ENCODE measurements around the gene MSI2.

Gene MSI2

DNA sequence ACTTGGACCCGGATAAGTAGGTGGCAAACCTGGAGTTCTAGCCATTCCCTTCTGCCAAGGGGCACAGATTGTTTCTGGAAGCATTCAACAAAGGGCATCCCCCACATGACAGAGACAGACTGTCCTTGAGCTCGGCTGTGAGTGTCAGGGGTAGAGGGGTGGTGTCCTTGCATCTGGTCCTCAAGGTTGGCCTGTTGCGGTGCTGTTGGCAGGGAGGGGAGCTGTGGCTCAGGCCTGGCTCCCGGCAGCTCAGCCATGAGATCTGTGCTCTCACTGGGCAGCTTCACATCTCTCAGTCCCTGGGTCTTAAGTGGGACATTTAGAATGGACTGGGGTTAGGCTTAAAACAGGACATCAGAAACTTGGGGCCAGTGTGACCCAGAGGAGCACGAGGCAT, 468.4 kb downstream of the MSI2 start:
- Histone ChIP-seq H3K27me3 (ENCODE audit: insufficient read depth, insufficient read length) (peaks cover 4% of the 10 kb centered on the region), H3K36me3 (ENCODE audit: insufficient read depth, insufficient read length, low read length) (no peaks in the 10 kb centered on the region), H3K9me3 (ENCODE audit: insufficient read depth, low read length) (no peaks in the 10 kb centered on the region), H3K4me3 (ENCODE audit: insufficient read length, low read depth) (no peak overlapping the region), H3K4me1 (ENCODE audit: insufficient read depth, insufficient read length) (peaks cover 13% of the 10 kb centered on the region), H3K9ac (ENCODE audit: insufficient read length, low read depth) (no peak overlapping the region)
- no peak for TF ChIP-seq ZNF274 (IDR thresholded peaks at IDR 0.05; ENCODE audit: low read depth, low read length)
- TF ChIP-seq YY1 (IDR thresholded peaks at IDR 0.05; ENCODE audit: insufficient read depth, insufficient read length): no peak
- TF ChIP-seq SUZ12 (IDR thresholded peaks at IDR 0.05; ENCODE audit: extremely low read depth, insufficient read depth, insufficient read length): no peak
- no peak for DNase-seq (ENCODE audit: low read depth, low spot score)

DNA sequence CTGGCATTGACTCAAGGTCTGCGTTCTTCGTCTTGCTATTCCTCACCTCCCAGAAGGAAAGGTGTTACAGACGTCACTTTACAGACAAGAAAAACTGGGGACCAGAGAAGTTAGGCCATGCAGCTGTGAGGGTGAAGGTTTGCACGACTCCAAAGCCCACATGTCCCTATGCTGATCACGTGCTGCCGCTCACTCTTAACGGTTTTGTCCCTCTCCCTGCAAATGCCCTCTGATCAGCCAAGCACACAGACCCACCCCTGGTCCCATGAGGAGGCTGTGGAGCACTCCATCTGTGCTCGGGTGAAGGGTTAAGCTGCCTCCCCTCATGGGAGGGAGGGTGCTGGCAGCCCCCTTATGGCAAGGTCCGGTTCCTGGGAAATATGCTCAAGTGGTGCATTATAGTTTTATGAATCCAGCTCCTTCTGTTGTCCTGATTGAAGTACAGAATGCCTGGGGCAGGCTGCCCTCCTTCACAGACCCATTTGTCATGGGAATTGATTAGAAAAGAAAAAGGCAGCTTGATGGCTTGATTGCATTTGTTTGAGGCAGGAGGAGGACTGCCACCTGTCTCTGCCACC, 470.0 kb downstream of the MSI2 start:
- no peak for DNase-seq (ENCODE audit: low read depth, low spot score)
- H3K36me3 ChIP-seq (ENCODE audit: insufficient read depth, insufficient read length, low read length): no peaks in the 10 kb centered on the region
- peaks cover 4% of the 10 kb centered on the region for H3K27me3 ChIP-seq (ENCODE audit: insufficient read depth, insufficient read length)
- H3K9ac ChIP-seq (ENCODE audit: insufficient read length, low read depth): no peak overlapping the region
- no peak overlapping the region for H3K4me3 ChIP-seq (ENCODE audit: insufficient read length, low read depth)
- H3K4me1 ChIP-seq (ENCODE audit: insufficient read depth, insufficient read length): peaks cover 13% of the 10 kb centered on the region
- TF ChIP-seq SUZ12 (IDR thresholded peaks at IDR 0.05; ENCODE audit: extremely low read depth, insufficient read depth, insufficient read length) (no peak), ZNF274 (IDR thresholded peaks at IDR 0.05; ENCODE audit: low read depth, low read length) (no peak), YY1 (IDR thresholded peaks at IDR 0.05; ENCODE audit: insufficient read depth, insufficient read length) (no peak)
- H3K9me3 ChIP-seq (ENCODE audit: insufficient read depth, low read length): no peaks in the 10 kb centered on the region

DNA sequence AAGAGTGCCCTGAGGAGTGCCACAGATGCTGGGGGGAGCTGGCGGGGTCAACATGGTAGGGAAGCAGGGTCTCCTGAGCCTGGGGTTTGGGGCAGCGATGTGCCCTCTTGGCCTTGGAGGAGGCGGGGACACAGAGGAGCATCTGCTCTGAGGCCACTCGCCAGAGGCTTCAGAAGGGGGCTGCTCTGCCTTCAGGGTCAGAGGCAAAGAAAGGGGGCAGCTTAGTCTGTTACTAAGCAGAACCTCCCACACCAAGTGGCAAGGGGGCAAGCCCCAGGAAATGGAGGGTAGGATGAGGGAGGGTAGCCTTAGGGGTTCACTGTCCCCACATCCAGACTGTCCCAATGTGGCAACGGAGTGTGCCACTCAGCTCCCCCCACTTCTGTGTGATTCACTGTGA, 470.5 kb downstream of the MSI2 start:
- peaks cover 13% of the 10 kb centered on the region for H3K4me1 ChIP-seq (ENCODE audit: insufficient read depth, insufficient read length)
- H3K9ac ChIP-seq (ENCODE audit: insufficient read length, low read depth): no peak overlapping the region
- no peaks in the 10 kb centered on the region for H3K9me3 ChIP-seq (ENCODE audit: insufficient read depth, low read length)
- H3K36me3 ChIP-seq (ENCODE audit: insufficient read depth, insufficient read length, low read length): no peaks in the 10 kb centered on the region
- H3K4me3 ChIP-seq (ENCODE audit: insufficient read length, low read depth): no peak overlapping the region
- peaks cover 4% of the 10 kb centered on the region for H3K27me3 ChIP-seq (ENCODE audit: insufficient read depth, insufficient read length)
- no peak for TF ChIP-seq ZNF274 (IDR thresholded peaks at IDR 0.05; ENCODE audit: low read depth, low read length)
- no peak for TF ChIP-seq SUZ12 (IDR thresholded peaks at IDR 0.05; ENCODE audit: extremely low read depth, insufficient read depth, insufficient read length)
- TF ChIP-seq YY1 (IDR thresholded peaks at IDR 0.05; ENCODE audit: insufficient read depth, insufficient read length): no peak
- DNase-seq (ENCODE audit: low read depth, low spot score): no peak

DNA sequence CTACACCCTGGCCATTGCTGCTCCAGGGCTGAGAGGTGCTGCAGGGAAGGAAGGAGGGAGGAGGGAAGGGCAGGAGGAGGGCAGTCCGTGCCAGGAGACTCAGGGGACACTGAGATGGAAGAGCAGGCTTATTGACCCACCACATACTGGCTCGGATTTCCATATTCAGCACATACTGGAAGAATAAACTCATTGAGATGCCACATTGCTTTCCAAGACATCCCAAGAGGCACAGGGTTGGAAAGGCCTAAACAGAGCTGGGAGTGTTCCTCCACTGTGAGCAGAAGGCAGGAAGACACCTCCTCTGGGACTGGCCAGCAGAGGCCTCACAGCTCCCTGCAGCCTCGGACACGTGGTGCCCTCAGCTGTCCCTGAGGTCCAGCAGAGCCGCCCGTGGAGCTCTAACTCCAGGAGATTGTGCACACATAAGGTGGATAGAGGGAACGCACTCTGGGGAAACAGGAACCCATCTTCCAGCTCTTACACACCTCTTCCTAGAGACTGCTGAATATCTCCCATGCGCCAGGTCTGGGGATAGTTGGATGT, 471.4 kb downstream of the MSI2 start:
- TF ChIP-seq SUZ12 (IDR thresholded peaks at IDR 0.05; ENCODE audit: extremely low read depth, insufficient read depth, insufficient read length): no peak
- TF ChIP-seq YY1 (IDR thresholded peaks at IDR 0.05; ENCODE audit: insufficient read depth, insufficient read length): no peak
- TF ChIP-seq ZNF274 (IDR thresholded peaks at IDR 0.05; ENCODE audit: low read depth, low read length): no peak
- no peaks in the 10 kb centered on the region for H3K9me3 ChIP-seq (ENCODE audit: insufficient read depth, low read length)

DNA sequence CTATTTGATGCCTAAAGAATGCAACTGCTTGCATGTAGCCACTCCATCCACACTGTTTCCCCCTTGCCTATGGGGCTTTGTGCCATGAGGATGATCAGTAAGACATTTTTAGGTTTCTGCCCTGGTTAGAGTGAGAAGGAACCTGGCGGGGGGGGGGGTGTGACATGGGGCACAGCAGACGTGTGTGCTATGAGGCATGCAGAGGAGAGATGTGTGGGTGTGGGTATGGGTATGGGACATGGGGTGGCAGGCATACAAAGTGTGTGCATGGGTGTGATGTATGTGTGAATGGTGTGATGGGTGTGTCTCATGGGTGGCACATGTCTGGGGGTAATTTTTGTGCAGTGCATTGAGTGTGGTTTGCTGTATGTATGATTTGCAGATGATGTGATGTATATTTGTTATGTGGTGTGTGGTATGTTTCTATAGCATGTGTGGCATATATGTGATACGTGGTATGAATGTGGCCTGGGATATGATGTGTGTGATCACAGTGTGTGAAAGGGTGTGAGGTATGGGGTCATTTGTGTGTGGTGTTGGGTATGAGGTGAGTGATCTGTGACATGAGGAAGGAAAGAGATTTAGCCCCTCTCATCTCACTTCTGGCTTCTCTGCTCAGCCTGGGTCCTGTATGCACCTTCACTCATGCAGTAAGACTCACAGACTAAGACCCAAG, 473.8 kb downstream of the MSI2 start:
- Histone ChIP-seq H3K4me3 (ENCODE audit: insufficient read length, low read depth) (no peak overlapping the region), H3K9me3 (ENCODE audit: insufficient read depth, low read length) (no peaks in the 10 kb centered on the region), H3K27me3 (ENCODE audit: insufficient read depth, insufficient read length) (no peaks in the 10 kb centered on the region), H3K4me1 (ENCODE audit: insufficient read depth, insufficient read length) (no peaks in the 10 kb centered on the region), H3K9ac (ENCODE audit: insufficient read length, low read depth) (no peak overlapping the region), H3K36me3 (ENCODE audit: insufficient read depth, insufficient read length, low read length) (no peaks in the 10 kb centered on the region)
- no peak for DNase-seq (ENCODE audit: low read depth, low spot score)
- TF ChIP-seq ZNF274 (IDR thresholded peaks at IDR 0.05; ENCODE audit: low read depth, low read length) (no peak), SUZ12 (IDR thresholded peaks at IDR 0.05; ENCODE audit: extremely low read depth, insufficient read depth, insufficient read length) (no peak), YY1 (IDR thresholded peaks at IDR 0.05; ENCODE audit: insufficient read depth, insufficient read length) (no peak)

More for the DNA sequence above, 471.4 kb downstream of the MSI2 start:
- H3K4me1 ChIP-seq (ENCODE audit: insufficient read depth, insufficient read length): peaks cover 13% of the 10 kb centered on the region
- H3K27me3 ChIP-seq (ENCODE audit: insufficient read depth, insufficient read length): peaks cover 4% of the 10 kb centered on the region
- DNase-seq (ENCODE audit: low read depth, low spot score): no peak
- H3K36me3 ChIP-seq (ENCODE audit: insufficient read depth, insufficient read length, low read length): no peaks in the 10 kb centered on the region
- H3K9ac ChIP-seq (ENCODE audit: insufficient read length, low read depth): no peak overlapping the region
- no peak overlapping the region for H3K4me3 ChIP-seq (ENCODE audit: insufficient read length, low read depth)

DNA sequence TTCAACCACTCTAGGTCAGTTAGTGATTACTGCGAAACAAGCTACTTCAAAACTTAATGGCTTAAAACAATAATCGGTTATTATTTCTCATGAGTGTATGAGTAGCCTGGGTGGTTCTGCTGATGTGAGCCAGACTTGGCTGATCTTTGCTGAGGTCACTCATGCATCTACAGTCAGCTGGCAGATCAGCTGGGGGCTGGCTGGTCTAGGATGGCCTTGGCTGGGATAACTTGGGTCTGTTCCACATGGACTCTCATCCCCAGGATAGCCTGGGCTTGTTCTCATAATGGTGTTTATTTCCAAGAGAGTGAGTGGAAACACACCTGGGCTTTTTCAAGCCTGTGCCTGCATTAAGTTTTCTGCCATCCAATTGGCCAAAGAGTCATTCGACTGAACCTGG, 475.7 kb downstream of the MSI2 start:
- DNase-seq (ENCODE audit: low read depth, low spot score): no peak
- no peaks in the 10 kb centered on the region for H3K9me3 ChIP-seq (ENCODE audit: insufficient read depth, low read length)
- no peak for TF ChIP-seq ZNF274 (IDR thresholded peaks at IDR 0.05; ENCODE audit: low read depth, low read length)
- no peak for TF ChIP-seq SUZ12 (IDR thresholded peaks at IDR 0.05; ENCODE audit: extremely low read depth, insufficient read depth, insufficient read length)
- TF ChIP-seq YY1 (IDR thresholded peaks at IDR 0.05; ENCODE audit: insufficient read depth, insufficient read length): no peak
- no peak overlapping the region for H3K9ac ChIP-seq (ENCODE audit: insufficient read length, low read depth)
- no peaks in the 10 kb centered on the region for H3K27me3 ChIP-seq (ENCODE audit: insufficient read depth, insufficient read length)
- no peaks in the 10 kb centered on the region for H3K4me1 ChIP-seq (ENCODE audit: insufficient read depth, insufficient read length)
- no peak overlapping the region for H3K4me3 ChIP-seq (ENCODE audit: insufficient read length, low read depth)
- H3K36me3 ChIP-seq (ENCODE audit: insufficient read depth, insufficient read length, low read length): no peaks in the 10 kb centered on the region

DNA sequence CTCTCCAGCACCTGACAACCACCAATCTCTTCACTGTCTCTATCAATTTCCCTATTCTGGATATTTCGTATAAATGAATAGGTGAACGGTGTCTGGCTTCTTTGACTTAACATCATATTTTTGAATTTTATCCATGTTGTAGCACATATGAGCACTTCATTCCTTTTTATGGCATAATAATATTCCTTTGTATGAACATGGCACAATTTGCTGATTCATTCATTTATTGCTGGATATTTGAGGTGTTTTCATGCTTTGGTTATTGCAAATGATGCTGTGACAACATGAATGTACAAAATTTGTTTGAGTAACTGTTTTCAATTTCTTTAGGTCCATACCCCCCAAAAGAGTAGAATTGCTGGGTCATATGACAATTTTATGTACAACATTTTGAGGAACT, 476.8 kb downstream of the MSI2 start:
- H3K27me3 ChIP-seq (ENCODE audit: insufficient read depth, insufficient read length): no peaks in the 10 kb centered on the region
- DNase-seq (ENCODE audit: low read depth, low spot score): no peak
- H3K4me1 ChIP-seq (ENCODE audit: insufficient read depth, insufficient read length): no peaks in the 10 kb centered on the region
- H3K9ac ChIP-seq (ENCODE audit: insufficient read length, low read depth): no peak overlapping the region
- no peaks in the 10 kb centered on the region for H3K9me3 ChIP-seq (ENCODE audit: insufficient read depth, low read length)
- TF ChIP-seq YY1 (IDR thresholded peaks at IDR 0.05; ENCODE audit: insufficient read depth, insufficient read length): no peak
- no peak for TF ChIP-seq SUZ12 (IDR thresholded peaks at IDR 0.05; ENCODE audit: extremely low read depth, insufficient read depth, insufficient read length)
- no peak for TF ChIP-seq ZNF274 (IDR thresholded peaks at IDR 0.05; ENCODE audit: low read depth, low read length)
- no peak overlapping the region for H3K4me3 ChIP-seq (ENCODE audit: insufficient read length, low read depth)
- H3K36me3 ChIP-seq (ENCODE audit: insufficient read depth, insufficient read length, low read length): no peaks in the 10 kb centered on the region
